Thyroid gland (tissue), 4 donors: ENCODE data around the gene STYXL2. TPM values are rescaled to one million over a fixed set of nuclear protein-coding genes. Genes with fewer than 3 reads are reported as not detected.

Experiments used
- DNase-seq, 2 donors: peaks; one replicate each; pipeline ENCODE4 v3.0.0-alpha.2; 2019
- H3K27ac ChIP-seq, 3 donors: fragments of 200-600 bp; sonication (generic); 1 replicate in 2 of 3; 2 replicates in 1 of 3; pipeline ENCODE4 v1.5.1; 2016 to 2019; ENCODE audit warnings: mild to moderate bottlenecking in 1 of 3, moderate library complexity in 1 of 3
- H3K27me3 ChIP-seq: fragments of 200-600 bp; sonication (generic); one replicate; pipeline ENCODE4 v1.5.1; 2019
- H3K36me3 ChIP-seq, 2 donors: fragments of 200-600 bp; sonication (generic); one replicate each; pipeline ENCODE4 v1.5.1; 2016 to 2019
- H3K4me1 ChIP-seq, 2 donors: fragments of 200-600 bp; sonication (generic); one replicate each; pipeline ENCODE4 v1.5.1; 2017 to 2019
- H3K4me3 ChIP-seq, 3 donors: fragments of 200-600 bp; sonication (generic); replicated peaks in 1 of 3; 1 replicate in 2 of 3; 2 replicates in 1 of 3; pipeline ENCODE4 v1.5.1; 2016; ENCODE audit warnings: mild to moderate bottlenecking in 1 of 3
- H3K9me3 ChIP-seq: fragments of 200-600 bp; sonication (generic); one replicate; pipeline ENCODE4 v1.5.1; 2017
- CTCF ChIP-seq, 6 experiments: fragments of 200-600 bp in 3 of 6; fragments of 450-650 bp in 3 of 6; sonication (generic) in 3 of 6; IDR thresholded peaks; one replicate each; pipeline ENCODE4 v1.5.1; 2016 to 2019; ENCODE audit warnings: antibody characterized with exemption in 6 of 6, mild to moderate bottlenecking in 2 of 6, inconsistent platforms in 1 of 6, moderate library complexity in 1 of 6
- POLR2A ChIP-seq, 2 donors: fragments of 450-650 bp; IDR thresholded peaks; one replicate each; pipeline ENCODE4 v1.6.1; 2017; ENCODE audit warnings: antibody characterized with exemption in 2 of 2, mild to moderate bottlenecking in 2 of 2, moderate library complexity in 1 of 2
- WGBS, 2 donors: methylation state at CpG; one replicate each; pipeline ENCODE4 v1.1.5; 2017; 5-methylcytosine and 5-hydroxymethylcytosine counted together
- intact Hi-C: fragments of 100-400 bp; cut with DNase I; formaldehyde crosslinking; loops from one replicate; pipeline ENCODE4 v1.15.1; 2023
- total RNA-seq, 4 donors: library from RNA; depleted of rRNA; stranded (reverse); fragments of >200 nt; gene quantifications; one replicate each; pipeline ENCODE4 v1.2.3, GENCODE V29; 2016

The STYXL2 gene
- total RNA-seq, 4 donors from 2014 or later = not detected

DNA sequence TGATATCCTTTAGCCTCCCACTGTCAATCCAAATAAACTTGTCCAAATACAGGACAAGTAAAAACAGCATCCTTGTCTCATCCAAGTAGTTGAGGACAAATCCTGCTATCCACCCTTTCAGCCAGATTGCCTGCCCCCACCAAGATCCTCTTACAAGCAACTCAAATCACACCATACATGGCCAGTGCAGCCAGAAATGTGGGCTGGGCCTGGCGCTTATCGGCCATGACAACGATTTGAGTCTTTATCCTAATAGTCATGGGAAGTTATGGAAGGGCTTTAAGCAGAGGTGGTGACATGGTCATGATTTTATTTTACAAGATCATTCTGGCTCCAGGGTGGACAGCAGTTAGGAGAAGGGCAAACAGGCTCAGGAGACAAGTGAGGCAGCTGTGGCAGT, 10.0 kb upstream of the STYXL2 start:
- no peak for TF ChIP-seq CTCF (IDR thresholded peaks at IDR 0.05)
- no peak for TF ChIP-seq POLR2A (IDR thresholded peaks at IDR 0.05)
- no peaks in the 10 kb centered on the region for H3K4me1 ChIP-seq
- 80 to 98% methylated on average over 3 of the region's 3 CpGs for WGBS, 2 donors
- H3K27me3 ChIP-seq = no peaks in the 10 kb centered on the region
- no peaks in the 10 kb centered on the region for H3K9me3 ChIP-seq
- intact Hi-C loops = no loop called here
- H3K27ac ChIP-seq = no peak overlapping the region
- no peaks in the 10 kb centered on the region for H3K36me3 ChIP-seq
- DNase-seq = no peak
- no peak overlapping the region for H3K4me3 ChIP-seq

DNA sequence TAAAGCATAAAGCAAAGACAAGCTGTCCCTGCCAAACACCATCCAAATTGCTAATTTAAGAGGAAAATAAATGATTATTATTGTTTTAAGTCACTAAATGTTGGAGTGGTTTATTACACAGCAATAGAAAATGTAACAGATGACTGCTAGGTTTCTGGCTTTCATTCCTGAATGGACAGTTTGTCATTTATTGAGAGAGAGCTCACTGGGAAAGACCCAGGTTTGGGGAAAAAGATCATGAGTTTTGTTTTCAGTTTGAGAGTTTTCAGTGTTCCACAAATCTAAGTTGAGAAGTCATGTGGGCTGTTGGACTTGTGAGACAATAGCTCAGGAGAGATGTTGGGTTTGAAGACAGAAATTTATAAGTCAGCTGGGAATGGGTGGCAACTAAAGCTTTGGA, 9.1 kb upstream of the STYXL2 start:
- H3K27me3 ChIP-seq = no peaks in the 10 kb centered on the region
- no peaks in the 10 kb centered on the region for H3K9me3 ChIP-seq
- intact Hi-C loops = no loop called here
- no peak for DNase-seq
- H3K36me3 ChIP-seq = no peaks in the 10 kb centered on the region
- H3K4me1 ChIP-seq = no peaks in the 10 kb centered on the region
- H3K4me3 ChIP-seq = no peak overlapping the region
- TF ChIP-seq POLR2A (IDR thresholded peaks at IDR 0.05) (no peak), CTCF (IDR thresholded peaks at IDR 0.05) (no peak)
- H3K27ac ChIP-seq = no peak overlapping the region

DNA sequence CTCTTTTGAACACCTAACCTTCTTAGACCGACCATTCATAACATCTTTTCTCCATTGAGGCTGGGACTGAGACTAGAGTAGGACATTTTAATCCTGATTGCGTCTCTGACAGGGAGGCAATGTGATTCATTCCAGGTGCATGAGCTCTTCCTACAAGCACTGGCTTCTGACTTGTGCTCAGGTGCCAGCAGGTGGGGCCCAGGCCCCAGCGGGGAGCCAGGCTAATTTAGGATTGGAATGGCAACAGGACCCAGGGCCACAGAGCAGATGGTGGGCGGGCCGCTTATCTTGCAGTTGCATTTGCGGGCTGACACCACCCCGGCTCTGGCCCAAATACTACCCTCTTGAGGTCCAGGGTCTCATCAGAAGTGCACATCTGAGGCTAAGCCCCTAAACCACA, 7.8 kb upstream of the STYXL2 start:
- WGBS, 2 donors = 88 to 93% methylated on average over 4 to 5 of the region's 7 CpGs
- DNase-seq = no peak
- H3K27me3 ChIP-seq = no peaks in the 10 kb centered on the region
- H3K4me1 ChIP-seq = no peaks in the 10 kb centered on the region
- H3K9me3 ChIP-seq = no peaks in the 10 kb centered on the region
- H3K36me3 ChIP-seq = no peaks in the 10 kb centered on the region
- intact Hi-C loops = no loop called here
- H3K4me3 ChIP-seq = no peak overlapping the region
- H3K27ac ChIP-seq = no peak overlapping the region
- TF ChIP-seq CTCF (IDR thresholded peaks at IDR 0.05) (no peak), POLR2A (IDR thresholded peaks at IDR 0.05) (no peak)

- no peak for TF ChIP-seq CTCF (IDR thresholded peaks at IDR 0.05)
- no peak for TF ChIP-seq POLR2A (IDR thresholded peaks at IDR 0.05)
- no peaks in the 10 kb centered on the region for H3K27me3 ChIP-seq
- no peak overlapping the region for H3K4me3 ChIP-seq
- DNase-seq = no peak
- no peaks in the 10 kb centered on the region for H3K36me3 ChIP-seq
- H3K4me1 ChIP-seq = no peaks in the 10 kb centered on the region
- intact Hi-C loops = no loop called here
- 77 to 90% methylated on average over 3 of the region's 3 CpGs for WGBS, 2 donors
- no peaks in the 10 kb centered on the region for H3K9me3 ChIP-seq
- no peak overlapping the region for H3K27ac ChIP-seq
Observed at GRCh38 chr1:167086768-167087167, 7.1 kb upstream of the STYXL2 start.

GRCh38 chr1:167088746-167089417, 5.0 kb upstream of the STYXL2 start:
- intact Hi-C loops = no loop called here
- Histone ChIP-seq H3K9me3 (no peaks in the 10 kb centered on the region), H3K4me3 (no peak overlapping the region), H3K4me1 (no peaks in the 10 kb centered on the region), H3K27ac (no peak overlapping the region), H3K36me3 (no peaks in the 10 kb centered on the region), H3K27me3 (no peaks in the 10 kb centered on the region)
- 88 to 89% methylated on average over 6 of the region's 6 CpGs for WGBS, 2 donors
- DNase-seq = no peak
- no peak for TF ChIP-seq POLR2A (IDR thresholded peaks at IDR 0.05)
- TF ChIP-seq CTCF (IDR thresholded peaks at IDR 0.05) = no peak
